IPS-18c (cell line): Measurements from ENCODE around the gene RNF7.
"Not testable (repeated sequence)": the region's sequence is repeated elsewhere in the genome, so short reads cannot be mapped to it uniquely, and the experiment has no call there.

Source experiments
- H3K4me3 ChIP-seq: 2 replicates; pipeline ENCODE4 v1.7.0; 2013; ENCODE audit warnings: low read depth, mild to moderate bottlenecking, low read length, moderate library complexity; ENCODE audit not compliant: insufficient read depth
- H3K9me3 ChIP-seq: one replicate; pipeline ENCODE4 v1.6.1; 2013; ENCODE audit warnings: mild to moderate bottlenecking, low read length, moderate library complexity; ENCODE audit not compliant: control insufficient read depth, insufficient read depth

The RNF7 gene

GRCh38 chr3:141764465-141764864 lies 26.4 kb downstream of the RNF7 start:
- H3K4me3 ChIP-seq: no peak overlapping the region

GRCh38 chr3:141764986-141765385 lies 26.9 kb downstream of the RNF7 start:
- Histone ChIP-seq H3K9me3 (no peaks in the 10 kb centered on the region), H3K4me3 (no peak overlapping the region)

More at GRCh38 chr3:141764465-141764864, 26.4 kb downstream of the RNF7 start:
- no peaks in the 10 kb centered on the region for H3K9me3 ChIP-seq

- H3K9me3 ChIP-seq: no peaks in the 10 kb centered on the region
- no peak overlapping the region for H3K4me3 ChIP-seq
Measured at GRCh38 chr3:141767066-141767465, 29.0 kb downstream of the RNF7 start.

GRCh38 chr3:141769221-141769894 lies 31.3 kb downstream of the RNF7 start:
- Histone ChIP-seq H3K4me3 (no peak overlapping the region), H3K9me3 (no peaks in the 10 kb centered on the region)

GRCh38 chr3:141773676-141774075 lies 35.6 kb downstream of the RNF7 start:
- no peak overlapping the region for H3K4me3 ChIP-seq
- H3K9me3 ChIP-seq: no peaks in the 10 kb centered on the region

GRCh38 chr3:141776376-141776775 lies 38.3 kb downstream of the RNF7 start:
- no peaks in the 10 kb centered on the region for H3K9me3 ChIP-seq
- no peak overlapping the region for H3K4me3 ChIP-seq

GRCh38 chr3:141776885-141777284 lies 38.8 kb downstream of the RNF7 start:
- Histone ChIP-seq H3K4me3 (no peak overlapping the region), H3K9me3 (no peaks in the 10 kb centered on the region)

GRCh38 chr3:141777957-141778813 lies 40.1 kb downstream of the RNF7 start:
- Histone ChIP-seq H3K4me3 (no peak overlapping the region), H3K9me3 (no peaks in the 10 kb centered on the region)

GRCh38 chr3:141779667-141780066 lies 41.6 kb downstream of the RNF7 start:
- Histone ChIP-seq H3K4me3 (no peak overlapping the region), H3K9me3 (no peaks in the 10 kb centered on the region)

GRCh38 chr3:141782386-141782932 lies 44.4 kb downstream of the RNF7 start:
- no peak overlapping the region for H3K4me3 ChIP-seq
- no peaks in the 10 kb centered on the region for H3K9me3 ChIP-seq

GRCh38 chr3:141783632-141784031 lies 45.5 kb downstream of the RNF7 start:
- no peaks in the 10 kb centered on the region for H3K9me3 ChIP-seq
- H3K4me3 ChIP-seq: no peak overlapping the region

GRCh38 chr3:141784096-141784495 lies 46.0 kb downstream of the RNF7 start:
- no peak overlapping the region for H3K4me3 ChIP-seq

GRCh38 chr3:141784531-141784930 lies 46.4 kb downstream of the RNF7 start:
- no peak overlapping the region for H3K4me3 ChIP-seq

More at GRCh38 chr3:141784096-141784495, 46.0 kb downstream of the RNF7 start:
- H3K9me3 ChIP-seq: no peaks in the 10 kb centered on the region

GRCh38 chr3:141788149-141788548 lies 50.1 kb downstream of the RNF7 start:
- Histone ChIP-seq H3K4me3 (no peak overlapping the region), H3K9me3 (no peaks in the 10 kb centered on the region)

More at GRCh38 chr3:141784531-141784930, 46.4 kb downstream of the RNF7 start:
- H3K9me3 ChIP-seq: no peaks in the 10 kb centered on the region

GRCh38 chr3:141788750-141789149 lies 50.7 kb downstream of the RNF7 start:
- H3K9me3 ChIP-seq, H3K4me3 ChIP-seq: not testable (repeated sequence)

GRCh38 chr3:141789281-141789680 lies 51.2 kb downstream of the RNF7 start:
- Histone ChIP-seq H3K9me3 (no peaks in the 10 kb centered on the region), H3K4me3 (no peak overlapping the region)

- H3K9me3 ChIP-seq: no peaks in the 10 kb centered on the region
- H3K4me3 ChIP-seq: no peak overlapping the region
Measured at GRCh38 chr3:141790171-141790570, 52.1 kb downstream of the RNF7 start.

GRCh38 chr3:141792495-141792894 lies 54.4 kb downstream of the RNF7 start:
- no peak overlapping the region for H3K4me3 ChIP-seq
- peaks cover 2% of the 10 kb centered on the region for H3K9me3 ChIP-seq
